Measurements from ENCODE around the gene NFASC. TPM values are rescaled to one million over a fixed set of nuclear protein-coding genes. Genes with fewer than 3 reads are reported as not detected.

Gene NFASC
- 10 to 100 TPM in 2 of 4 donors, 1 to 10 TPM in 2; 6.3 to 15.1 (median 11.7) TPM for total RNA-seq

GRCh38 chr1:204870160-204870912, at the start of gene NFASC:
Gene NFASC, plus strand, starts transcription at chr1:204870862. Its CDS starts 73,454 bp downstream, at chr1:204944316.
- TF ChIP-seq POLR2A (IDR thresholded peaks at IDR 0.05), result no peak
- 74 to 80% methylated on average over 9 to 14 of the region's 19 CpGs for WGBS, 2 donors
- no peak for DNase-seq

GRCh38 chr1:204821476-204821875, 49.2 kb upstream of the NFASC start:
- intact Hi-C loops (cut with DNase I), result no loop called here
- Histone ChIP-seq H3K36me3 (no peaks in the 10 kb centered on the region), H3K9me3 (no peaks in the 10 kb centered on the region), H3K27me3 (peaks cover 0 to 20% (median 0%) of the 10 kb centered on the region in 4 donors), H3K4me3 (no peak overlapping the region), H3K27ac (peak overlapping the region in 3 of 4 donors; percentile 49 to 64 (median 62)), H3K4me1 (peaks cover 0 to 36% (median 21%) of the 10 kb centered on the region in 3 donors)
- 44 to 47% methylated on average over 5 of the region's 5 CpGs for WGBS, 2 donors
- no peak for TF ChIP-seq CTCF (IDR thresholded peaks at IDR 0.05)
- no peak for TF ChIP-seq POLR2A (IDR thresholded peaks at IDR 0.05)
- no peak for DNase-seq

More at GRCh38 chr1:204870160-204870912, at the start of gene NFASC:
- no peak within 1 kb of the TSS for H3K4me3 ChIP-seq
- peaks cover 0 to 32% (median 0%) of the 10 kb centered on the region in 3 donors for H3K4me1 ChIP-seq
- no peaks in the 10 kb centered on the region for H3K9me3 ChIP-seq
- H3K27me3 ChIP-seq, result no peaks in the 10 kb centered on the region
- H3K36me3 ChIP-seq, result no peaks in the 10 kb centered on the region
- H3K27ac ChIP-seq, result peak within 1 kb of the TSS in 3 of 4 donors; percentile 1 to 21 (median 9)
- intact Hi-C loops (cut with DNase I), result no loop called here

- peak overlapping the region in 3 of 4 donors; percentile 49 to 64 (median 62) for H3K27ac ChIP-seq
- H3K9me3 ChIP-seq, result no peaks in the 10 kb centered on the region
- TF ChIP-seq POLR2A (IDR thresholded peaks at IDR 0.05) (no peak), CTCF (IDR thresholded peaks at IDR 0.05) (no peak)
- WGBS, 2 donors, result 73 to 90% methylated on average over 4 of the region's 4 CpGs
- peaks cover 0 to 22% (median 0%) of the 10 kb centered on the region in 4 donors for H3K27me3 ChIP-seq
- intact Hi-C loops (cut with DNase I), result no loop called here
- H3K36me3 ChIP-seq, result no peaks in the 10 kb centered on the region
- no peak for DNase-seq
- H3K4me1 ChIP-seq, result peaks cover 0 to 36% (median 21%) of the 10 kb centered on the region in 3 donors
- H3K4me3 ChIP-seq, result no peak overlapping the region
Measured at GRCh38 chr1:204821924-204822323, 48.7 kb upstream of the NFASC start.

DNA sequence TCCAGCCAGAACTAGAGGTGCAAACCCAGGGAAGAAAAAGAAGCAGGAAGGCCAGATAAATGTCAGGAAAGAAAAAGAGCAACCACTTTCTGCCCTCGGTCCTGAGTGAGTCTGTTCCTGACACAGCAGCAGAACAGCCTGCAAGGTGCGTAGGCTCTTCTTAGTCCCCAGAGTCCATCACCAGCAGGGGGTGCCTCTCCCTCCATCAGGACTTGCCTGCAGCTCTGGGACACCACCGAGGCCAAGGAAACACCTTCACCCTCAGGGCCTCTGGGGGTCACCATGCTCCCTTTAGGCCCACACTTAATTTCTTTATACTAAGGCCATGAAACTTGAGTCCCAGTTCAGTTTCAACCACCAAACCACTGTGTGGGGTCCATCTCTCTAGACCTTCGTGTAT, 43.7 kb upstream of the NFASC start:
- no peak for DNase-seq
- H3K4me1 ChIP-seq, result peaks cover 8 to 36% (median 11%) of the 10 kb centered on the region in 3 donors
- H3K9me3 ChIP-seq, result no peaks in the 10 kb centered on the region
- no peak overlapping the region for H3K4me3 ChIP-seq
- TF ChIP-seq POLR2A (IDR thresholded peaks at IDR 0.05), result no peak
- peak in 1 of 6 experiments; percentile 49 for TF ChIP-seq CTCF (IDR thresholded peaks at IDR 0.05)
- H3K36me3 ChIP-seq, result no peaks in the 10 kb centered on the region
- 48 to 58% methylated on average over 4 of the region's 4 CpGs for WGBS, 2 donors
- intact Hi-C loops (cut with DNase I), result no loop called here
- H3K27ac ChIP-seq, result no peak overlapping the region
- H3K27me3 ChIP-seq, result peaks cover 0 to 66% (median 4%) of the 10 kb centered on the region in 4 donors

- H3K27me3 ChIP-seq, result peaks cover 0 to 68% (median 4%) of the 10 kb centered on the region in 4 donors
- no peaks in the 10 kb centered on the region for H3K36me3 ChIP-seq
- H3K9me3 ChIP-seq, result no peaks in the 10 kb centered on the region
- peaks cover 5 to 30% (median 11%) of the 10 kb centered on the region in 3 donors for H3K4me1 ChIP-seq
- intact Hi-C loops (cut with DNase I), result no loop called here
- peak overlapping the region in 3 of 4 donors; percentile 73 to 83 (median 73) for H3K27ac ChIP-seq
- TF ChIP-seq CTCF (IDR thresholded peaks at IDR 0.05), result peak in 2 of 6 experiments; percentile 26 to 40
- TF ChIP-seq POLR2A (IDR thresholded peaks at IDR 0.05), result peak in 1 of 4 donors; percentile 58
- peak overlapping the region; percentile 15 to 67 (median 50) for H3K4me3 ChIP-seq
- 2 to 7% methylated on average over 3 to 26 of the region's 53 CpGs for WGBS, 2 donors
- no peak for DNase-seq
Measured at GRCh38 chr1:204828352-204828850, 42.3 kb upstream of the NFASC start.
